Motor neuron (in vitro differentiated cells): Measurements from ENCODE around the gene KIF6. TPM values are rescaled to one million over a fixed set of nuclear protein-coding genes. Genes with fewer than 3 reads are reported as not detected.
A peak's percentile ranks its signal among the peaks of the same experiment; 100 is the strongest.

ENCODE experiments used
- ATAC-seq, 8 experiments: fragments of 200-7000 bp; cut with Tn5 transposase; replicated peaks in 6 of 8; 2 replicates each; pipeline ENCODE4 v1.8.0; 2021; ENCODE audit warnings: mild to moderate bottlenecking in 8 of 8, moderate library complexity in 8 of 8
- H3K27ac ChIP-seq, 2 donors: fragments of 250-450 bp; sonication (Bioruptor Pico); 2 replicates each; pipeline ENCODE4 v1.9.0; 2021; ENCODE audit warnings: antibody characterized with exemption in 2 of 2, mild to moderate bottlenecking in 2 of 2, moderate library complexity in 1 of 2
- H3K4me1 ChIP-seq, 2 donors: fragments of 250-450 bp; sonication (Bioruptor Pico); replicated peaks in 1 of 2; 2 replicates each; pipeline ENCODE4 v1.6.1; 2021; ENCODE audit warnings: antibody characterized with exemption in 2 of 2, mild to moderate bottlenecking in 2 of 2, moderate library complexity in 1 of 2
- H3K4me3 ChIP-seq, 5 donors: fragments of 250-450 bp; sonication (Bioruptor Pico); 2 replicates each; pipeline ENCODE4 v1.9.0; 2021; ENCODE audit warnings: antibody characterized with exemption in 5 of 5, mild to moderate bottlenecking in 5 of 5, moderate library complexity in 4 of 5
- whole genome bisulfite sequencing, 10 experiments: fragments of 450-650 bp; shearing (Covaris generic); methylation state at CpG; one replicate each; pipeline ENCODE4 v1.0.0; 2022; 5-methylcytosine and 5-hydroxymethylcytosine counted together
- in situ Hi-C, 9 experiments: fragments of 400-800 bp; cut with MboI; loops; one replicate each; pipeline ENCODE4 v1.15.0; 2021; ENCODE audit warnings: low sequenced_read_pairs in 9 of 9, low pct_unique_long_range_greater_than_20kb in 2 of 9; ENCODE audit not compliant: unreplicated experiment in 9 of 9
- total RNA-seq, 8 experiments: library from RNA; unstranded; fragments of 300-600 nt; gene quantifications; 2 replicates each; pipeline versions ENCODE4 v1.2.3 to v1.2.4, GENCODE V29; 2022

KIF6 gene
- total RNA-seq, 8 experiments from 2014 or later: 1.0 to 2.8 (median 1.6) TPM

DNA sequence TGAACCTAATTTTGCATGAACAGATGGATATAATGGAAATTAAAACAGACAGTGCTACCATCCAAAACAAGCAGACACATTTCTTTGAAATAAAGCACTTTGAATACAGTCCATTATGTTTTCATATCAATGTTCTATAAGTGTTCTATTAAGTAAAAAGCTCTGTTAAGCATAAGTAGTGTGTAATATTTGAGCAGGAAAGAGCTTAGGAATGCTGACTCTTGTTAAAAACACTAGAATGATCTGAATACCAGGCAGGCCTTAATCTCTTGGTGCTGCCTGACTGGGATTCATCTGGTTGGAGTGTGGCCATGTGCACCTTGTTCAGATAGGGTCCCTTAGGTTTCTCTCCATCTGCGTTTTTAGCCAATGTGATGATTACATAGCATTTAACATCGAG lies 130.9 kb downstream of the KIF6 start:
- in situ Hi-C loops: no loop called here
- Histone ChIP-seq H3K27ac (no peak overlapping the region), H3K4me1 (no peaks in the 10 kb centered on the region), H3K4me3 (no peak overlapping the region)
- 40 to 100% (median 83%) methylated on average over 1 to 2 of the region's 2 CpGs; no CpG with 5 or more reads in 1 of the 10 experiments for WGBS, 10 experiments
- no peak for ATAC-seq

DNA sequence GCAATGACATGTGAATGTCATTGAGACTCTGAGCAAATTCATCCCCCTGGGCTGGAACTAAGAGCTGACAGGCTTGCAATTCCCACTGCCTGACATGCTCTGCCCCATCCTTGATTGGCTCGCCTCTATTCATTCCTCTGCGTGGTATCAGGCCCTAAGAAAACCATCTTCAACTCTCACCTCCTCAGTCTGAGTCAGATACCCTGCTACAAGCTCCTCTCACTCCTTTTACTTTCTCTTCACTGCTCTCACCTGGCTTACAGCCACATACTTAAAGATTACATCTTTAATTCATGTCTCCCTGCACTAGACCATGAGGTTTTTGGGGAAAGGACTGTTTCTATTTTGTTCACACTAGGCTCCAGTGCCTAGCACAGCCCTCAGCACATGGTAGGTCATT lies 131.6 kb downstream of the KIF6 start:
- no peaks in the 10 kb centered on the region for H3K4me1 ChIP-seq
- in situ Hi-C loops: no loop called here
- no peak overlapping the region for H3K4me3 ChIP-seq
- peak in 1 of 8 experiments; percentile 40 for ATAC-seq
- H3K27ac ChIP-seq: no peak overlapping the region
- 59 to 100% (median 94%) methylated on average over 1 to 2 of the region's 2 CpGs; no CpG with 5 or more reads in 4 of the 10 experiments for WGBS, 10 experiments

DNA sequence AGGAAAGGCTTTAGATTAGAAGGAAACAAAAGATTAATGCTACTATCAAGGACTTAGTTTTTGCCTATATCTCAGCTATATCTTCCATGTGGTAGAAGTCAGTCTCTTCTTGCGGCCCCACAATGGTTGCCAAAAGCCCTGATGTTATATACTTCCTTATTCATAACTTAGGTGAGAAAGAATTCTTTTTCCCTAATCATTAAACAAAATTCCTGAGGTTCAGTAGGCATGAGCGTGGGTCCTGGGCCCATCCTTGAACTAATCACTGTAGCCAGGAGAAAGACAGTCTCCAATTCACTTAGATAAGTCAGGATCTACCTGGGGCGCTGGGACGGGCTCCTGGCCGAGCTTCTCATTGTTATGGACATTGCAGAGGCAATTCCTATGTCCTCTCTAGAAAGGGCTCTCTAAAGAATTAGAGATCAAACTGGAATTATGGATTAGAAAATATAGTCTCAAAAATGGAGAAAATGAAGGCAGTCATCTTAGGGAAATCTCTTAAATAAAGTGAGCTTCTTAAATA lies 134.3 kb downstream of the KIF6 start:
- Histone ChIP-seq H3K4me1 (no peaks in the 10 kb centered on the region), H3K27ac (no peak overlapping the region), H3K4me3 (no peak overlapping the region)
- ATAC-seq: no peak
- 67 to 100% (median 78%) methylated on average over 1 to 5 of the region's 5 CpGs; no CpG with 5 or more reads in 1 of the 10 experiments for WGBS, 10 experiments
- in situ Hi-C loops: no loop called here

DNA sequence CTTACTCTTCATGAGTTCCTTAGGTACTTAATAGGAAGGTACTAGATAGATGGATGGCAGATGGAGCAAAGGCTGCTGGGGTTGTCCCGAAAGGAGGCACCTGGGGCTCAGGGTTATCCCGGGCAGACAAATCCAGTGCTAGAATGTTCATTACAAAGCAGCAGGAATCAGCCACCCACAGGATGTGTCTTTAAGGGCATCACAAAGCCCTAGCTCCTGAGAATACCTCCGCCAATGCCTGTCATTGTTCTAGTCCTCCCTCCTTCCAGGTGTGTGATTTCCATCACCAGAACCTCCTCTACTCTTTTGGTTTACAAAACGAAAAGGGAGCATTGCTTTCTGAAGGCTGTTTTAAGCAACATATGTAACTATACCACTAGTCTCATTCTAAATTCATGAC lies 138.1 kb downstream of the KIF6 start:
- H3K27ac ChIP-seq: no peak overlapping the region
- H3K4me3 ChIP-seq: no peak overlapping the region
- no peaks in the 10 kb centered on the region for H3K4me1 ChIP-seq
- 58 to 100% (median 79%) methylated on average over 1 to 2 of the region's 4 CpGs; no CpG with 5 or more reads in 3 of the 10 experiments for WGBS, 10 experiments
- ATAC-seq: no peak
- in situ Hi-C loops: no loop called here

DNA sequence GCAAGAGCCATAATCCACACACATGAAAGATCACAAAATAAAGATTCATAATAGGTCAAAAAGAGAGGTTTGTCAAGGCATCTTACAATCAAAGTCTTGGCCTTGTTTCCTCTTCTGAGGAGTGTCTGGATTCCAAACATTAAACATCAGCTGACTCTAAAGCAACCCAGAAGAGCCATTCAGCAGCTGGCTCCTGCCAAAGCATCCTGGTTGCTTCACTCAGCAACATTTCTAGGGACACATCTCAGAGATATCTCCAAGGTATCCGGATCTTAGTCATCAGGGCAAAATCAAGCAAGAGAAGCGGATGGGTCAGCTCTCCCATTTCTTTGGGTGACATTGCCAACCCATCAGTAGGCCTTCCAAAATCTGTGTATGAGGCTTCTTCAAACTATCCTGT lies 139.6 kb downstream of the KIF6 start:
- no peak overlapping the region for H3K4me3 ChIP-seq
- H3K27ac ChIP-seq: no peak overlapping the region
- 86 to 100% (median 95%) methylated on average over 1 to 2 of the region's 2 CpGs; no CpG with 5 or more reads in 5 of the 10 experiments for WGBS, 10 experiments
- in situ Hi-C loops: no loop called here
- no peaks in the 10 kb centered on the region for H3K4me1 ChIP-seq
- ATAC-seq: no peak

DNA sequence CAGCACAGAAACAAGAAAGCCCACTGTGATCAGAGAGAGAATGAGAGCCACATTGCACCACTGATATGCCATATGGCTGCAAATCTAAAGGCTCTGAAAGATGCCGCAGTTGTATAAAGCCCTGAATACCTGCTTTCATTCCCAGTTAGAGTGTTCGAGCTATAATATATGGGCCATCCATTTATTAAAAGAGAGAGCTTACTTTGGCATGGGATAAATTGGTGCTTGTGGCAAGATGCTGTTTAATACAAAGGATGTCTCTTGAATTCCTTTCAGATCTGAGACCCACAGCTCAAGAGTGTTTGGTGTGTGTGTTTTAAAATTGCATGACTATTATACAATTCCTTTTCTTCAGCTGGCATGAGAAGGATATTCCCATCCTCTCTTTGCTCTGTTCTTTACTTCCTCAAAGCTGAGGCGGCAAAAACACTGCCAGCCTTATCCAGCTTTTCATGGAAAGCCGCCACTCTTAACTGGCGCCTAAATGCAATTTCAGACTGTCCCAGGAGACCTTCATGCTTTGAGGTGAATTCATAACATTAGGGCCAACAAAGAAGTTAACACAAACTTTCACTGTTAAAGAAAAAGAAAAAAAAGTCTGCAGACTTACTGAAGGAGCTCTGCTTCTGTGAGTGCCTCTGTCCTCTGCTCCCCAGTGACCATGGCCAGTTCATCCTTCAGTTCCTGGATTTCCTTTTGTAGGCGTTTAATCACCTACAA lies 147.6 kb downstream of the KIF6 start:
- no peak overlapping the region for H3K27ac ChIP-seq
- 43 to 100% (median 82%) methylated on average over 1 to 6 of the region's 6 CpGs; no CpG with 5 or more reads in 1 of the 10 experiments for WGBS, 10 experiments
- in situ Hi-C loops: no loop called here
- H3K4me3 ChIP-seq: no peak overlapping the region
- ATAC-seq: no peak
- H3K4me1 ChIP-seq: no peaks in the 10 kb centered on the region

DNA sequence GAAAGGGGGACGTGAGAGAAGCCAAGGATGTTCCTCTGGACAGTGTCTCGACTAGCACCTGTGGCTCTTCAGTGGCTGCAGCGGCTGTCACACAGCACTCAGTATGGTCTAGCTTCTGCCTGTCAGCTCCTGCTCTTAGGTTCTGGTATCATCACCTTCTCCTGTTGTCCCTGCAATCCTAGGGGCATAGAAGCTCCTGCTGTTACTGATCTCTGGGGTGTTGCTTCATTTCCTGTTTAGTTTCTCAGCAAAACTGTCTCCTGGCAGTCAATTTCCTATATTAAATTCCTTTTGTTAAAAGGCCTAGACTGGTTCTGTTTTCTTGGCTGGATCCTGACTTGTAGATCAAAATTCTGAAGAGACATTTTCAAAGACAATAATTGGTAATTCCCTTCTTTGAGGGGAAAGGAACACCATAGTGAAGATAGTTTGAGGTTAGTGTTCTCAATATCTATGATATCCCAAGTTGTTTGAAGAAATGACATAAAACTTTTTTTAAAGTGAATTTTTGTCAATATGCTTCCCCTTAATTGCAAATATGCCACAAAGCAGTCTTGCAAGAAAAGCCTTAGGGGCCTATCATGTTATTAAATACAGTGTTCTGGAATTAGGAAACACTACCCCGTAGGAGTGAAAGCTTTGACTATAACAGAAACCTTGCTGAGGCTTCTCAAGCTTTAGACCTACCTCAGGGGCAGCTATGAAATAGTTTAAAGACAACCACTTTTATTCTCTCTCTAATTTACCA lies 148.5 kb downstream of the KIF6 start:
- Histone ChIP-seq H3K27ac (no peak overlapping the region), H3K4me1 (no peaks in the 10 kb centered on the region), H3K4me3 (no peak overlapping the region)
- no peak for ATAC-seq
- WGBS, 10 experiments: 0 to 100% (median 83%) methylated on average over 1 to 4 of the region's 4 CpGs; no CpG with 5 or more reads in 1 of the 10 experiments
- in situ Hi-C loops: no loop called here

DNA sequence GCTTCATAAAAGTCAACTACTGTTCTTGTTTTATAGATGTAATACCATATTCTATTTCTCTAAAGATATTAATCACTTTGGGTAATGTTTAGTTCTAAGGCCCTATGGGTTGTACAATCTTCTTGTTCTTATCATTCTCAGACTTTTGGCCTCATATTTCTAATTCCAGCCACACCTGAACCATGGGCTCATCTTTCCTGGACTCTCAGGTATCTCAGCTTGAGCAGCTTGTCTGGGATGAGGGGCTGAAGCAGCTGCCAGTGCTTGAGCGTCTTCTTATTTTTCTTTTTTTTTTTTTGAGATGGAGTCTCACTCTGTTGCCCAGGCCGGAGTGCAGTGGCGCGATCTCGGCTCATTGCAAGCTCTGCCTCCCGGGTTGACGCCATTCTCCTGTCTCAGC lies 150.2 kb downstream of the KIF6 start:
- H3K4me3 ChIP-seq: no peak overlapping the region
- in situ Hi-C loops: no loop called here
- H3K4me1 ChIP-seq: no peaks in the 10 kb centered on the region
- H3K27ac ChIP-seq: no peak overlapping the region
- no peak for ATAC-seq
- 57 to 100% (median 100%) methylated on average over 1 of the region's 7 CpGs; no CpG with 5 or more reads in 1 of the 10 experiments for WGBS, 10 experiments

DNA sequence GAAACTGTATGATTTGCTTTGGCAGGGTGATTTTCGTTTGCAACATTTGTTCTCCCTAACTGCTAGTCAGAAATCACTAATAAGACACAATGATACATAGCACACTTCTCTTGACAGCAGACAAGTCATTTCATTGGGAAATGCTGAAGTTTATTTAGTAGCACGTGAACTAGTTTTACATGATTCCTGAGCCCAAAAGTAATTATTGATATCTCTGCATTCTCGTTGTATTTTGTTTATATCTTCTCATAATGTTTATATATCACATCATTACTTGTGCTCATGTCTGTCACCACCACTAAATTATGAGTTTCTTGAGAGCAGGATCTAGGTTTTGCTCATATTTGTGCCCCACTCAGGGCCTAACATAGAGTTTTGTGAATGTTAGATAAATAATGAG lies 151.7 kb downstream of the KIF6 start:
- 24 to 100% (median 67%) methylated on average over 1 to 3 of the region's 3 CpGs; no CpG with 5 or more reads in 1 of the 10 experiments for WGBS, 10 experiments
- Histone ChIP-seq H3K4me3 (no peak overlapping the region), H3K27ac (no peak overlapping the region), H3K4me1 (no peaks in the 10 kb centered on the region)
- ATAC-seq: no peak
- in situ Hi-C loops: no loop called here

DNA sequence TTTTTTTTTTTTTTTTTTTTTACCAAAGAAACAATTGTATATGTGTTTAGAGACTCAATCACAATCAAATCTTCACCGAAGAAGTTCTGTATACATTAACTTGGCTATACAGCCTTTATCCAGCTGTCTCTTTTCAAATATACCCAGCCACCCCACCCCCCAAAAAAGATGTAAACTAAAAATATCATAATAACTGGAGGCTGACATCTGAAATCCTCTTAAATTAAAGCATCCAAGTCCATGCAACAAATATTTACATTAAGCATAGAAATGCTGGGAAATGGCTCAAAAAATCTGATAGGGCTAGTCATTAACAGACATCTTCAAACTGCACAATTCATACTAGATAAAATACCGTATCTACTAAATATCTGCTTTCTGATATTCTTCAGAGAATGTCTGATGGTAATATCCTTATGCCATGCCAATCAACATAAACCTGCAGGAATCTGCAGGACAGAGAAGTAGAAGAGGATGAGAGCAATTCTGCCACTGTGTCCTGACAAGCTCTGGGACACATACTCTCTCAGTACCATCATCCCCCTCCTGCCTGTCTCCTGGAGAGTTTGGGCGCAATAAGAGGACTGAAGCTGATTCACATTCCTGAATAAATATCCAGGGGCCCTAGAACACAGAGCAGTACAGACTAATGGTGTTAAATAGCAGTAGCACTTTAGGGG lies 152.4 kb downstream of the KIF6 start:
- no peak overlapping the region for H3K27ac ChIP-seq
- ATAC-seq: peak in 2 of 8 experiments; percentile 30 to 59
- in situ Hi-C loops: no loop called here
- H3K4me3 ChIP-seq: no peak overlapping the region
- 57 to 100% (median 82%) methylated on average over 2 to 3 of the region's 3 CpGs; no CpG with 5 or more reads in 2 of the 10 experiments for WGBS, 10 experiments
- no peaks in the 10 kb centered on the region for H3K4me1 ChIP-seq

DNA sequence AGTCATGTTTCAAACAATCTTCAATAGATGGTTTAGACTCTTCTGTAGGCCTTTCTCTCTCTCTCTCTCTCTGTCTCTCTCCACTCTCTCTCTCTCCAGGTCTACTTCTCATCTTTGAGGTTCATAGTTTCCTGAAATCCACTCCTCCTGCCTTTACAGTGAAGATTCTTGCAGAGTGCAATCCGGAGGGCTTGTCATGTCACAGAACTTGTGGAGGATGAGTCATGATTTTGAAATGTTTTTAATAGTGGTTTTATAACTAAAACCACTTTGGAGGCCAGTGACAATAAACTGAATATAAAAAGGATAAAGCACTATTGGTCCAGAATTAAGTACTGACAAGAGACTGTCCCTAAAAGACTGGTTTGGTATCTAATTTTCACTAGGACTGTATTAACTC lies 156.3 kb downstream of the KIF6 start:
- H3K27ac ChIP-seq: no peak overlapping the region
- 0 to 86% (median 80%) methylated on average over 1 of the region's 1 CpG; no CpG with 5 or more reads in 3 of the 10 experiments for WGBS, 10 experiments
- no peaks in the 10 kb centered on the region for H3K4me1 ChIP-seq
- ATAC-seq: peak in 1 of 8 experiments; percentile 32
- no peak overlapping the region for H3K4me3 ChIP-seq
- in situ Hi-C loops: no loop called here

DNA sequence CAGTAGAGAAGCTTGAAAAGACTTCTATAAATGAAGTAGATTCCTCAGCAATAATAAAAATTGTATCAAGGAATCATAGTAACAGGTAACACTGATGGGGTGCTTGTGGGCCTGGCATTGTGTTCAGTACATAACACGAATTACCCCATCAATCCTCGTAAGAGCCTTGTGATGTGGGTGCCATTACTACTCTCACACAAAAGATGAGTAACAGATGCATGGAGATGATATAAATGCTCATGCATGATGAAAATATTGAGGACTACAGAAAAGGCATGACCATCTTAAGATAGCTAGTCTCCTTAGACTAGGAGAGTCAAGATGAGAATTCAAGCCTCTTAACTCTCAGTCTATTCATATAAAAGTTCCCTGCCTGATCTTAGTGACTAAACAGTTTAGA lies 158.1 kb downstream of the KIF6 start:
- in situ Hi-C loops: no loop called here
- Histone ChIP-seq H3K27ac (no peak overlapping the region), H3K4me3 (no peak overlapping the region), H3K4me1 (no peaks in the 10 kb centered on the region)
- ATAC-seq: no peak
- WGBS, 10 experiments: 20 to 100% (median 94%) methylated on average over 1 to 2 of the region's 2 CpGs; no CpG with 5 or more reads in 2 of the 10 experiments

DNA sequence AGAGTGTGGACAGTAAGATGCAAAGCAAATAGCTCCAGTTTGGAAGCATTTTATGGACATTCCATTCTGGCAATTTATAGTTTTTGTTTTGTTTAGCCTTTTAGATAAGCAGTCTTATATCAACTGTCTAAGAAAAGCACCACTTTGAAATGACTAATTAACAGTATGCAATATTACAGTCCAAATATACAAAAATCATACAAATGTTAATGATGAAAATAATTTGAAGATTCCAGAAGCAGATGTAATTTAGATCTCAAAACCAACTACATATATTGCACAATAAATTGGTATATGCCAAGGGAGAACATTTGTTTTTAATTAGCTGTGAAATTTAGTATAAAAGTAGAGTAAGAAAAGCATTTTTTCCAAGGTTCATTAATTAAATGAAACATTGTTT lies 158.8 kb downstream of the KIF6 start:
- no peak overlapping the region for H3K27ac ChIP-seq
- in situ Hi-C loops: no loop called here
- no peak overlapping the region for H3K4me3 ChIP-seq
- no peaks in the 10 kb centered on the region for H3K4me1 ChIP-seq
- ATAC-seq: no peak
